ENCODE results near the gene TIAL1. TPM values are rescaled to one million over a fixed set of nuclear protein-coding genes. Genes with fewer than 3 reads are reported as not detected.

Gene TIAL1
- total and polyA plus RNA-seq, 2 donors (not counting 3 experiments of a cell fraction or from before 2014, with no cell fraction given), result 57.7 to 150 TPM

GRCh38 chr10:119545310-119545709, 51.5 kb downstream of the TIAL1 start:
- no peaks in the 10 kb centered on the region for H3K9me1 ChIP-seq (replicated peaks; ENCODE audit: control insufficient read depth, extremely low read depth, insufficient read depth, low read length)
- H3K4me1 ChIP-seq (ENCODE audit: control insufficient read depth, extremely low read depth, insufficient read depth, low read length), result peaks cover 6% of the 10 kb centered on the region
- ChIA-PET POLR2A (no interaction called here), CTCF (interaction anchor here (0.6 to 1.7 kb wide), 4 partner anchors 26 to 401 kb away, joined by 3 to 6 read pairs (median 3); no protein-coding TSS in a partner anchor)
- dilution Hi-C loops (cut with MboI; ENCODE audit: extremely low pct_ligation_motif_present, low sequenced_read_pairs) (no loop called here), intact Hi-C loops (cut with micrococcal nuclease) (no loop called here)
- H3K9me3 ChIP-seq (replicated peaks; ENCODE audit: control insufficient read depth, insufficient read depth, low read length), result no peaks in the 10 kb centered on the region
- H2AFZ ChIP-seq (ENCODE audit: low read depth, low read length), result no peak overlapping the region
- no peaks in the 10 kb centered on the region for H4K20me1 ChIP-seq (replicated peaks; ENCODE audit: control insufficient read depth, extremely low read depth, insufficient read depth, low read length)
- no peak for FAIRE-seq
- no peak overlapping the region for H3K4me3 ChIP-seq (replicated peaks in 1 of 3; ENCODE audit: insufficient read depth in 1 of 3, low read depth in 1 of 3, low read length in 3 of 3)
- no peak overlapping the region for H3K27ac ChIP-seq (ENCODE audit: insufficient read depth, low read depth, low read length)
- H3K4me2 ChIP-seq (ENCODE audit: insufficient read depth, low read length), result no peak overlapping the region
- no peaks in the 10 kb centered on the region for H3K79me2 ChIP-seq (ENCODE audit: control insufficient read depth, insufficient read depth, low read length)
- H3K36me3 ChIP-seq (ENCODE audit: control insufficient read depth in 2 of 2, extremely low read depth in 1 of 2, insufficient read depth in 2 of 2, low read length in 2 of 2), result no peaks in the 10 kb centered on the region
- H3K27me3 ChIP-seq (ENCODE audit: control insufficient read depth in 2 of 2, insufficient read depth in 2 of 2, low read length in 2 of 2), result peaks cover 8 to 16% of the 10 kb centered on the region in 2 experiments
- H3K9ac ChIP-seq (replicated peaks; ENCODE audit: extremely low read depth, insufficient read depth, low read length), result no peak overlapping the region
- no TSS peak for BruUV-seq (replicated peaks)
- TF ChIP-seq EZH2 (IDR thresholded peaks at IDR 0.05; ENCODE audit: borderline replicate concordance, low read depth, low read length, severe bottlenecking), result no peak
- no peak for TF ChIP-seq MYC (IDR thresholded peaks at IDR 0.05; ENCODE audit: low read depth, low read length)
- TF ChIP-seq CTCF (IDR thresholded peaks at IDR 0.05; ENCODE audit: extremely low read depth in 1 of 2, insufficient read depth in 1 of 2, low read depth in 1 of 2, low read length in 2 of 2), result no peak
- no peak for TF ChIP-seq GATA2 (IDR thresholded peaks at IDR 0.05; ENCODE audit: insufficient read depth, insufficient read length, low read depth, low read length)
- TF ChIP-seq JUN (IDR thresholded peaks at IDR 0.05; ENCODE audit: borderline replicate concordance, insufficient read depth, insufficient read length, low read depth), result no peak
- TF ChIP-seq MAX (IDR thresholded peaks at IDR 0.05; ENCODE audit: insufficient read depth, insufficient read length), result no peak
- TF ChIP-seq FOS (IDR thresholded peaks at IDR 0.05; ENCODE audit: borderline replicate concordance, insufficient read depth, low read length), result no peak
- TF ChIP-seq POLR2AphosphoS5 (IDR thresholded peaks at IDR 0.05; ENCODE audit: insufficient read depth, low read depth, low read length), result no peak
- TF ChIP-seq POLR2A (IDR thresholded peaks at IDR 0.05; ENCODE audit: low read depth, low read length), result no peak
- DNase-seq (ENCODE audit: low read depth, low spot score), result no peak

All from endothelial cell of umbilical vein (primary cell).